Measurements from ENCODE around the gene PRTG.

DNA sequence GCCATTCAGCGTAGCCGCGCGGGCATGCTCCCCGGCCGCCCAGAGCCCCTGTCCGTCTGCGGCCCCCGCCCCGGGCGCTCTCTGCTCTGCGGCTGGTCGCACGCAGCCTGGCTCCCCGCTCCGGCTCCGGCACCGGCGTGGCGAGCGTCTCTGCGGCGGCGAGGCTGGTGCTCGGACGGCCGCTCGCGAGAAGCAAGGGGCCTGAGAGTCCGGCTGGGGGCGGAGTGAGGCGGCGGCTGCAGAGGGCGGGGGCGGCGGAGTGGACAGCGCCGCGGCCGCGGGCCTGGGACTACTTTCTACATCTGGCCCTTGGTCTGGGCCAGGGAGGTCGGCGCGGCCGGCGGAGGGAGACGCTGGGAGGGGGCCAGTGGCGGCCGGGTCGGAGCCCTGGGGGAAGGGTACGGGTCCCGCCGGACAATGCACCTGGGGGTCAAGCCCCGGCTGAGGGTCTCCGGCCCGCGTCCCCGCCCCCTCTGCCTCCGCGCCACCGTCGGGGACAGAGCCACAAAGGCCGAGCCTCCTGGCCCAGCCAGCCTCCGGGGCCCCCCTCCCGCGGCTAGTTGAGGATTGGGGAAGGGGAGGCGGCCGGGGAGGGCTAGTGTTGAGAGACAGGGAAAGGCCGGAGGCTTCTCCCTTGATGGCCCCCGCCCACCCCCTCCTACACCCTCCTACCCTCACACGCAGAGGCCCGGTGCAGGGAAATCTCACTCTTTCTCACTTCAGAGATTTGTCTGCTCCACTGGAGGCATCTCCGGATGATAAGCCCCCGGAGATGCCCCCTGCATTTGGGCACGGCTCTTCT is at the start of gene PRTG:
- TF ChIP-seq CTCF (IDR thresholded peaks at IDR 0.05), result no peak
- TF ChIP-seq POLR2AphosphoS5 (IDR thresholded peaks at IDR 0.05; ENCODE audit: low read depth, low read length), result peak; percentile 70
